Activated CD8-positive, alpha-beta T cell treated with anti-CD3 and anti-CD28 coated beads for 36 hours (primary cell): ENCODE measurements around the gene KIAA0753. TPM values are rescaled to one million over a fixed set of nuclear protein-coding genes. Genes with fewer than 3 reads are reported as not detected.

ENCODE experiments used
- ATAC-seq: fragments of 200-7000 bp; cut with Tn5 transposase; one replicate; pipeline ENCODE4 v1.10.0; 2021; ENCODE audit warnings: mild to moderate bottlenecking, moderate library complexity
- CTCF ChIA-PET: fragments of 350-600 bp; sonication (Branson Sonifier 250); formaldehyde crosslinking; loops from one replicate; lab custom pipeline; 2021; ENCODE audit warnings: antibody characterized with exemption; lab: Charles Lee
- POLR2A ChIA-PET: fragments of 350-600 bp; sonication (Branson Sonifier 250); formaldehyde crosslinking; loops from one replicate; lab custom pipeline; 2021; ENCODE audit warnings: antibody characterized with exemption; lab: Charles Lee
- DNase-seq: peaks from one replicate; pipeline ENCODE4 v3.0.0-alpha.2; 2020
- H3K27ac Mint-ChIP-seq: one replicate; pipeline ENCODE4 v1.8.0; 2021; ENCODE audit warnings: mild to moderate bottlenecking, mixed read lengths
- H3K27me3 Mint-ChIP-seq: one replicate; pipeline ENCODE4 v1.8.0; 2021; ENCODE audit warnings: mixed read lengths
- H3K36me3 Mint-ChIP-seq: one replicate; pipeline ENCODE4 v1.8.0; 2021; ENCODE audit warnings: low read depth, mixed read lengths
- H3K4me1 Mint-ChIP-seq: one replicate; pipeline ENCODE4 v1.8.0; 2021; ENCODE audit warnings: low read depth, mixed read lengths
- H3K4me3 Mint-ChIP-seq: one replicate; pipeline ENCODE4 v1.8.0; 2021; ENCODE audit warnings: mild to moderate bottlenecking, moderate library complexity, mixed read lengths
- H3K9me3 Mint-ChIP-seq: one replicate; pipeline ENCODE4 v1.8.0; 2021; ENCODE audit warnings: mixed read lengths
- intact Hi-C: fragments of 100-400 bp; cut with micrococcal nuclease; formaldehyde crosslinking; loops from one replicate; pipeline ENCODE4 v1.10.0; 2022
- total RNA-seq, 2 experiments: library from RNA; stranded (reverse); gene quantifications; one replicate each; pipeline ENCODE4 v1.2.3, GENCODE V29; 2021
- TF ChIP-seq, protein P1 (sequence below): fragments of 200-600 bp; IDR thresholded peaks from one replicate; pipeline ENCODE4 v1.8.0; 2022; ENCODE audit warnings: antibody characterized with exemption, mild to moderate bottlenecking

Gene KIAA0753
- total RNA-seq, 2 experiments from 2014 or later = 16.5 to 17.3 TPM

DNA sequence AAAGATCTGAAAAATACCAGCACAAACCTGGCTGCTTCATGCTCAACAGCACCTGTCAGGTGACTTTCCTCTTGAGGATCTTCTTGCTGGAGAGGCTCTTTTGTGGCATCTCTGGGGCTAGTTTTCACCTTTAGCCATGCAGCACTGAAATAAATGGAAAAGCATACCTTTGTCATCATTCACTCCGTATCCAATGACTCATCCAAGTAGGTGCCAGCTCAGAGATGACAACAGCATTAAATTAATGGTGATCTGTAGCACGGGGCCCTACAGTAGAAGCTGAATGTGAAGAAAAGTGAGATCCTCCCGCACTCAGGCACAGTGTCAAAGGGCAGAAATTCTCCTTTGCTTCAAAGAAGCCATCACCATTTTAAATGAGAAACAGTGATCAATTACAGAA, 32.2 kb downstream of the KIAA0753 start:
- Mint-ChIP-seq H3K9me3 (no peaks in the 10 kb centered on the region), H3K36me3 (peaks cover 42% of the 10 kb centered on the region), H3K4me1 (peaks cover 4% of the 10 kb centered on the region), H3K4me3 (no peak overlapping the region), H3K27ac (no peak overlapping the region), H3K27me3 (no peaks in the 10 kb centered on the region)
- CTCF ChIA-PET = interaction anchor here (0.7 kb wide), 1 partner anchor 138 kb away, joined by 3 read pairs; no protein-coding TSS in a partner anchor
- ATAC-seq (no peak), DNase-seq (no peak)
- POLR2A ChIA-PET = interaction anchor here (1.0 kb wide), 1 partner anchor 9 kb away, joined by 3 read pairs; no protein-coding TSS in a partner anchor
- TF ChIP-seq, protein P1, sequence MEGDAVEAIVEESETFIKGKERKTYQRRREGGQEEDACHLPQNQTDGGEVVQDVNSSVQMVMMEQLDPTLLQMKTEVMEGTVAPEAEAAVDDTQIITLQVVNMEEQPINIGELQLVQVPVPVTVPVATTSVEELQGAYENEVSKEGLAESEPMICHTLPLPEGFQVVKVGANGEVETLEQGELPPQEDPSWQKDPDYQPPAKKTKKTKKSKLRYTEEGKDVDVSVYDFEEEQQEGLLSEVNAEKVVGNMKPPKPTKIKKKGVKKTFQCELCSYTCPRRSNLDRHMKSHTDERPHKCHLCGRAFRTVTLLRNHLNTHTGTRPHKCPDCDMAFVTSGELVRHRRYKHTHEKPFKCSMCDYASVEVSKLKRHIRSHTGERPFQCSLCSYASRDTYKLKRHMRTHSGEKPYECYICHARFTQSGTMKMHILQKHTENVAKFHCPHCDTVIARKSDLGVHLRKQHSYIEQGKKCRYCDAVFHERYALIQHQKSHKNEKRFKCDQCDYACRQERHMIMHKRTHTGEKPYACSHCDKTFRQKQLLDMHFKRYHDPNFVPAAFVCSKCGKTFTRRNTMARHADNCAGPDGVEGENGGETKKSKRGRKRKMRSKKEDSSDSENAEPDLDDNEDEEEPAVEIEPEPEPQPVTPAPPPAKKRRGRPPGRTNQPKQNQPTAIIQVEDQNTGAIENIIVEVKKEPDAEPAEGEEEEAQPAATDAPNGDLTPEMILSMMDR = no peak
- intact Hi-C loops = no loop called here

- ChIA-PET POLR2A (no interaction called here), CTCF (no interaction called here)
- ATAC-seq (no peak), DNase-seq (no peak)
- Mint-ChIP-seq H3K27me3 (no peaks in the 10 kb centered on the region), H3K9me3 (no peaks in the 10 kb centered on the region), H3K4me1 (peaks cover 7% of the 10 kb centered on the region), H3K4me3 (no peak overlapping the region), H3K36me3 (peaks cover 44% of the 10 kb centered on the region), H3K27ac (no peak overlapping the region)
- intact Hi-C loops = no loop called here
- TF ChIP-seq, protein P1 = no peak
Observed at GRCh38 chr17:6605142-6605541, 35.4 kb downstream of the KIAA0753 start.

GRCh38 chr17:6603744-6604325, 36.7 kb downstream of the KIAA0753 start:
- DNase-seq (no peak), ATAC-seq (no peak)
- CTCF ChIA-PET = no interaction called here
- intact Hi-C loops = no loop called here
- no peak overlapping the region for H3K4me3 Mint-ChIP-seq
- peaks cover 35% of the 10 kb centered on the region for H3K36me3 Mint-ChIP-seq
- no peaks in the 10 kb centered on the region for H3K27me3 Mint-ChIP-seq
- H3K9me3 Mint-ChIP-seq = no peaks in the 10 kb centered on the region
- no peak overlapping the region for H3K27ac Mint-ChIP-seq
- TF ChIP-seq, protein P1 = no peak
- POLR2A ChIA-PET = no interaction called here
- peaks cover 7% of the 10 kb centered on the region for H3K4me1 Mint-ChIP-seq

- no peak overlapping the region for H3K27ac Mint-ChIP-seq
- peaks cover 39% of the 10 kb centered on the region for H3K36me3 Mint-ChIP-seq
- H3K4me1 Mint-ChIP-seq = peaks cover 7% of the 10 kb centered on the region
- ChIA-PET CTCF (no interaction called here), POLR2A (no interaction called here)
- TF ChIP-seq, protein P1 = no peak
- H3K9me3 Mint-ChIP-seq = no peaks in the 10 kb centered on the region
- no peaks in the 10 kb centered on the region for H3K27me3 Mint-ChIP-seq
- DNase-seq (no peak), ATAC-seq (no peak)
- intact Hi-C loops = no loop called here
- no peak overlapping the region for H3K4me3 Mint-ChIP-seq
Observed at GRCh38 chr17:6602141-6602540, 38.4 kb downstream of the KIAA0753 start.

DNA sequence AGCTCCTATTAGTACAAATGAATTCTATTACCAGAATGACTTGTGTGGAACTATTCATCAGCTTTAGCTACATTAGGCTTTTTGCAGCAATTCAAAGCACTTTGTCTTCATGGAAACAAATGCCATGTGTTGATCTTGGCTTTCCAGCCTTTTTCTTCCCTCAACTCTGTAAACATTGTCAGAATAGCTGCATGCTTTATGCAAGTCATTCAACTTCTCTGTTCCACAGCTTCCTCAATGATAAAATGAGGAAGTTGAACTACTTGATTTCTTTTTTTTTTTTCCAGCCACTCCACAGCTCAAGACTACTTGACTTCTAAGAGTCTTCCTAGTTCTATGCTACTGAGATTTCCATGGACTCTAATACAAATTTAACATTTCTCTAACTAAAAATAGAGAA, 41.1 kb downstream of the KIAA0753 start:
- DNase-seq = no peak
- ChIA-PET POLR2A (interaction anchor here (1.1 kb wide), 1 partner anchor 9 kb away, joined by 3 read pairs; no protein-coding TSS in a partner anchor), CTCF (interaction anchor here (2.0 kb wide), 1 partner anchor 12 kb away, joined by 5 read pairs; no protein-coding TSS in a partner anchor)
- no peak overlapping the region for H3K4me3 Mint-ChIP-seq
- intact Hi-C loops = no loop called here
- TF ChIP-seq, protein P1 = no peak
- ATAC-seq = no peak
- peaks cover 7% of the 10 kb centered on the region for H3K4me1 Mint-ChIP-seq
- no peak overlapping the region for H3K27ac Mint-ChIP-seq
- no peaks in the 10 kb centered on the region for H3K9me3 Mint-ChIP-seq
- H3K36me3 Mint-ChIP-seq = peaks cover 35% of the 10 kb centered on the region
- no peaks in the 10 kb centered on the region for H3K27me3 Mint-ChIP-seq
